Stimulated activated CD8-positive, alpha-beta memory T cell treated with anti-CD3 and anti-CD28 coated beads, Interleukin-2, amount 100 ng/mL, for 1 hour (primary cell): Measurements from ENCODE around the gene BRMS1L.
"Not testable (repeated sequence)": the region's sequence is repeated elsewhere in the genome, so short reads cannot be mapped to it uniquely, and the experiment has no call there.

ENCODE experiments used
- DNase-seq, 2 donors: peaks; one replicate each; pipeline ENCODE4 v3.0.0-alpha.2; 2020; ENCODE audit warnings: low read depth in 2 of 2

BRMS1L gene, protein sequence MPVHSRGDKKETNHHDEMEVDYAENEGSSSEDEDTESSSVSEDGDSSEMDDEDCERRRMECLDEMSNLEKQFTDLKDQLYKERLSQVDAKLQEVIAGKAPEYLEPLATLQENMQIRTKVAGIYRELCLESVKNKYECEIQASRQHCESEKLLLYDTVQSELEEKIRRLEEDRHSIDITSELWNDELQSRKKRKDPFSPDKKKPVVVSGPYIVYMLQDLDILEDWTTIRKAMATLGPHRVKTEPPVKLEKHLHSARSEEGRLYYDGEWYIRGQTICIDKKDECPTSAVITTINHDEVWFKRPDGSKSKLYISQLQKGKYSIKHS

DNA sequence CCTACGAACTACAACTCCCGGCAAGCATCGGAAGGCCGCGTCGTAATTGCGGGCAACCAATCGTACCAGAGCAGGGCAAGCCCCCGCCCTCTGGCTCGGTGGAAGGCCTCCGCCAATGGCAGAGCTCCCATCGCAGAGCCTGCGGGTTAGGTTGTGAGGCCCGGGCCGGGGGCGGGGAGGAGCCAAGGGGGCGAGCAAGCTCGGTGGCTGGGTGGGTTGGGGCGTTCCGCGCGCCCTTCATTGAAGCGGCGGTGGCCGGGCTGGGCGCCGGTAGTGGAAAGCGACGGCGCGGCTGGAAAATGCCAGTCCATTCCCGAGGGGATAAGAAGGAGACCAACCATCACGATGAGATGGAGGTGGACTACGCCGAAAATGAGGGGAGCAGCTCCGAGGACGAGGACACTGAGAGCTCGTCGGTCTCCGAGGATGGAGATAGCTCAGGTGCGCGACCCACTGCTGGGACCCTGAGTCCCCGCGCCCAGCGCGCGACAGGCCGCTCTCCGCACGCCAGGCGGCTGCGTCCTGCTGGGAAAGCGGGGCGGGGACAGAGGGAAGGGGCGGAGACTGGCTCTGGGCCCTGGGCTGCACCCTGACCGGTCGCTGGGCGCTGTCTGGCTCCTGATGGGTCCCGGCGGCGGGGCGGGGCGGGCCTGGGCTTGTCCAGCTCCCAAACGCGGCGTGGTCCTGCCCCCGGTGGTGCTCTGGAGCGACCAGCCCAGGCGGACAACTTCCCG, at the start of gene BRMS1L:
TSS of gene BRMS1L (plus strand) at position 121 of the 734 bp plus-strand sequence. CDS start at position 300, 179 bp downstream.
- peak; percentile 93 to 95 for DNase-seq

DNA sequence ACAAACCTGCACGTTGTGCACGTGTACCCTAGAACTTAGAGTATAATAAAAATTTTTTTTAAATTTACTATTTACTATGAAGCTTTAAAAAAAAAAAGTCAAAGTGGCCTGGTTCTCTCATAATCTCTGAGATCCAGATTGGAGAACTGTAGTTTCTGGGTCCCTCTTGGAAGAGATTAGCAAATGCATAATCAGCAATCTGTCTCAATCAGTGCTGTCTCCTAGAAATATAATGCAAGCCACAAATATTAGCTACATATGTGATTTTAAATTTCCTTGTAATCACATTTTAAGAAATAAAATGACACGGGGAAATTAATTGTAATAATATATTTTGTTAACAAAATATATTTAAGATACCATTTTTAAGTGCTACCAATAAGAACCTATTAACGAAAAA, 49.3 kb upstream of the BRMS1L start:
- no peak for DNase-seq

DNA sequence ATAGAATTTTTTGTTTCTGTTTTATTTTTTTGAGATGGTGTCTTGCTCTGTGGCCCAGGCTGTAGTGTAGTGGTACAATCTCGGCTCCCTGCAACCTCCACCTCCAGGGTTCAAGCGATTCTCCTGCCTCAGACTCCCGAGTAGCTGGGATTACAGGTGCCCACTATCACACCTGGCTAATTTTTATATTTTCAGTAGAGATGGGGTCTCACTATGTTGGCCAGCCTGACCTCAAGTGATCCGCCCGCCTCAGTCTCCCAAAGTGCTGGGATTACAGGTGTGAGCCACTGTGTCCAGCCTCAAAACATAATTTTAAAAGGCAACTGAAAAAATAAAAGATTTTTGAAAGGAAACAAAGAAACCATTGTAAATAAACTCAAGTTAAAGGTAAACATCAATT, 48.6 kb upstream of the BRMS1L start:
- DNase-seq, result not testable (repeated sequence)

DNA sequence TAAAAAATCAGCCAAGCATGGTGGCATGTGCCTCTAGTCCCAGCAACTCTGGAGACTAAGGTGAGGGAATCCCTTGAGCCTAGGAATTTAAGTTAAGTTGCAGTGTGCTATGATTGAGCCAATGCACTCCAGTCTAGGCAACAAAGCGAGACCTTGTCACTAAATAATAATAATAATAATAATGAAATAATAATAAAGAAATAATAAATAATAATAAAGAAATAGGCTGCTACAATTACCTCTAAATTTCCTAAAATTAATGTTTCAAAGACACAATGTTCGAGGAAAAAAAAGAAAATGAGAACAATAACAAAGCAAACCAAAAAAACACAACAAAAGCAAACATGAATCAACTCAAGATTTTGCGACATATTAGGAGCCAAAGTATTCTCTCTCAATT, 46.8 kb upstream of the BRMS1L start:
- no peak for DNase-seq

DNA sequence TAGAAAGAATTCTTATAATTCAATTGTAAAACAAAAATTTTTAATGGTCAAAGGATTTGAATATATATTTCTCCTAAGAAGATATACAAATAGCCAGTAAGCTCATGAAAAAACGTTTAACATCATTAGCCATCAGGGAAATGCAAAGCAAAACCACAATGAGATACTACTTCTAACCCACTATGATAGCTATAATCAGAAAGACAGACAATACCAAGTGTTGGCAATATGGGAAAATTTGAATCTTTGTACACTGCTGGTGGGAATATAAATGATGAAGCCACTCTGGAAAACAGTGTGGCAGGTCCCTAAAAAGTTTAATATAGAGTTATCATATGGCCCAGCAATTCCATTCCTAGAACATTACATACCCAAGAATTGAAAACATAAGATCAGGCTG, 42.4 kb upstream of the BRMS1L start:
- no peak for DNase-seq

DNA sequence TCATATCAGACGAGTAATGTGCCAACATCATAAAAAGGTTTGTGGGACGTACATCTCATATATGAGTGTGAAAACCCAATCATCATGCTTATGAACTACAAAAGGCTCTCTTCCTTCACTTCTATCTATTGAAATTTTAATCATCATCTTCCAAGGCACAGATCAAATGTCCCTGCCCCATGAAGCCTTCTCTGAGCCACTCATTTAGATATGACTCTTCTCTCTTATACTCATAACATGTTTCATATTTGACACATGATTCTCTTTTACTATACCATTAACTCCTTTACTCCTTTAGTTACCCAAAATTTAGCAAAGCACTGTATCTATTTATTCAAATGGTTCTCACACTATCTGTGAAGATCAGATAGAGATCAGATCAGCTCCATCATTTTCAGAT, 39.3 kb upstream of the BRMS1L start:
- DNase-seq, result no peak

DNA sequence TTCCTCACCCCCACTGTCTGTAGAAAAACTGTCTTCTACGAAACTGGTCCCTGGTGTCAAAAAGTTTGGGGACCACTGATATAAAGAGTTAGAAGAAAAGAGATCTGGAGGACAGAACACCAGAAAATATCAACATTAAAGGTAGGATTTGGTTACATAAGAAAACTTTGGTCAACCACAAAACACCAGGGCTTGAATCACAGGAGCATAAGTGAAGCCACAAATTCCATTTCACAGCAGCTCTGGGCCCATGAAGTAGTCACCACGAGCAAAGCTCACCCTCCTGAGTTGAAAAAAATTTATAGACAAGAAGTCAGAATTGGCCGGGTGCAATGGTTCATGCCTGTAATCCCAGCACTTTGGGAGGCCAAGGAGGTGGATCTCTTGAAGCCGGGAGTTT, 36.5 kb upstream of the BRMS1L start:
- DNase-seq, result no peak

DNA sequence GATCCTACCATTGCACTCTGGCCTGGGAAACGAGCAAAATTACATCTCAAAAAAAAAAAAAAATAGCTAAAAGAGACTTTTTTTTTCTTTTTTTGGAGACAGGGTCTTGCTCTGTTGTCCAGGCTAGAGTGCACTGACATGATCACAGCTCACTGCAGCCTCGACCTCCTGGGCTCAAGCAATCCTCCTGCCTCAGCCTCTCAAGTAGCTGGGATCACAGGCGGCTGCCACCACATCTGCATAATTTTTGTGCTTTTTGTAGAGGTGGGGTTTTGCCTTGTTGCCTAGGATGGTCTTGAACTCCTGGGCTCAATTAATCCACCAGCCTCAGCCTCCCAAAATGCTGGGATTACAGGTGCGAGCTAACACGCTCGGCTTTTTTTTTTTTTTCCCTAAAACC, 28.3 kb upstream of the BRMS1L start:
- DNase-seq, result no peak

DNA sequence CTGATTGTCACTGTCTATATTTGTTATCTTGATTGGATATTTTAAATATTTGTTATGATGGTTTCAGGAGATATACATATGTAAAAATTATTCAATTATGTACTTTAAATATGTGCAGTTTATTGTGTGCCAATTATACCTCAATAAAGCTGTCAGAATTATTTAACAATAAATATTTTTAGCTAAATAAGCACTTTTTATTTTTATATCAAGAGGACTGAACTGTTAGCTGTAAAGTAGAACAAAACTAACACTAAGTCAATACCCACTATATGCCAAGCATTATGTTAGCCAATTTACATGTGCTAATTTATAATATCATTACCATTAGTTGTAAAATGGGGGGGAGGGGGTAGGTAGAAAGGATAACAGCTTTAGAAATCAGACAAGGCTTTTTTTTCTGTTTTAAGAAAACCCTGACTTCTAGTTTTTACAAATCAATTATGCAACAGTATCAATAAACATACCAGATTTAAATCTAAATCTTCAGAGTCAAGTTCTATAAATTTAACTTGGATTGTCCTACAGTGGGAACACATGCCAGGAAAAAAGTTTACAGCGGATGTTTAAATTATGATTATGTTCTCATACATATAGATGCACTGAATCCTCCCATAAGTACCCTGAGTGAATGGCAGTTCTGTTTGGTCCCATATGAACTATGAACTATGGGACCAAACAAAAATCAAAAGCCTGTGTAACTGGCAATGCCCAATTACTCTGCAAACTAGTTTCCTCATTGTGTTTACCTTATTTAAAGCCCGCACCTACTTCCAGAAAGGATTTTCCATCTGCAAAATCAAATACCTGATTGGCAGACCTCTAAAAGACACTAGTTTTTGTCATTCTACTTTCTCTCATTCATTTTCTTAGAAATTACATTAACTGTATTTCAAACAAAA, 19.9 kb upstream of the BRMS1L start:
- DNase-seq, result no peak

DNA sequence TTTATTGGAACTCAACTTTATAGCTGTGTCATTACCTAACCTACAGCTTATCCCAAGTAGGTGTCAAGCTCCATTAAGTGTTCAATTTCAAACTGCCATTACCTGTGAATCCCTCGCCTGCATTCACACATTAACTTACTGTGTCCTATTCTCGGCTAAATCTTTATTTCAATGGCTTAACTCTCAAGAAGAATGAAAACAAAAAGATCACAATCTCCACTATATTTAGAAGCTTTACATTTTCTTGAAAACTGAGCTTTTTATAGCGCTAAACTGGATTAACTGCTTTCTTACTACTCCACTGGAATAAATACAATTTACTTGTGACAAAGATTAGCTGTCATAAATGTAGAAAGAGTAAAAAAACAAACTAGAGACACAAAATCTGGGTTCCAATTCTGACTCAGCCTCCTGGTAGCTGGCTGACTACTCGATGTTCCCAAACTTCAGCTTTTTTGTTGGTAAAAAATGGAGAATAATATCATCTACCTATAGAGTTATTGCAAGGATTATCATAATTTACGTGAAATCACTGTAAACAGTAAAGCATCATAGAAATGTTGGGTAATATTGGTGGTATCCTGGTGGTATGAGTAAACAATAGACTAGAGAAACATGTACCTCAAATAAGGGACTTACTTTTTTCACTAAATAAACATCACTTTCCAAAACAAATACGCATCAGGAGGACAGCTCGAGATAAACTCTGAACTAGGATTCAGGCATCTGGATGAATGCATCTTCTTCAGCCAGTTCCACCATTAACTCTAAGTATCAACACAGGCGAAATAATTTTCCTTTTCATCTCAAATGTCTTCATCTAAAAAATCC, 18.8 kb upstream of the BRMS1L start:
- no peak for DNase-seq

DNA sequence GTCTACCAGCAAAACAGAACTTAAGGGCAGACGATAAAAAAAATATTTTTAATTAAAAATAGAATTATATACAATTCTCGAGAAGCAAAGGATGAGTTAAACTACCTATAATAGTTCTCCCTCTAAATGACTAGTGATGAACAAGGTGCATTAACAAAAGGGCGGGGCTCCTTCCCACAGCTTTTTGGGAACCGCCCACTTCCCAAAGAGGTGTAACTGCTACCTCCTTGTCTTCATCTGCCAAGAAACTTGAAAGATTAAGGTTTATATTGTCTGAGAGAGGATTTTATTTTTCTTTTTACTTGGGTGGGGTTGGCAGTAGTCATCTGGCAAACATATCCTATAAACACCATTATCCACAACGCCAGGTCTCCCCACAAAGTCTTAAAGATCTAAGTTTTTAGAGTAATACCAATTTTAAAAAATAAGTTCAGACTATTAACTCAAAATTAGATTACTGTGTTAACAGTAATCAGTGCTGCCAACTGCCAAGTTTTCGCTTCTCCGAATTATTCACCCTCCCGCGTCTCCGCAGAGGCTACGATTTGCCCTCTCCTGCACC, 18.0 kb upstream of the BRMS1L start:
- no peak for DNase-seq

DNA sequence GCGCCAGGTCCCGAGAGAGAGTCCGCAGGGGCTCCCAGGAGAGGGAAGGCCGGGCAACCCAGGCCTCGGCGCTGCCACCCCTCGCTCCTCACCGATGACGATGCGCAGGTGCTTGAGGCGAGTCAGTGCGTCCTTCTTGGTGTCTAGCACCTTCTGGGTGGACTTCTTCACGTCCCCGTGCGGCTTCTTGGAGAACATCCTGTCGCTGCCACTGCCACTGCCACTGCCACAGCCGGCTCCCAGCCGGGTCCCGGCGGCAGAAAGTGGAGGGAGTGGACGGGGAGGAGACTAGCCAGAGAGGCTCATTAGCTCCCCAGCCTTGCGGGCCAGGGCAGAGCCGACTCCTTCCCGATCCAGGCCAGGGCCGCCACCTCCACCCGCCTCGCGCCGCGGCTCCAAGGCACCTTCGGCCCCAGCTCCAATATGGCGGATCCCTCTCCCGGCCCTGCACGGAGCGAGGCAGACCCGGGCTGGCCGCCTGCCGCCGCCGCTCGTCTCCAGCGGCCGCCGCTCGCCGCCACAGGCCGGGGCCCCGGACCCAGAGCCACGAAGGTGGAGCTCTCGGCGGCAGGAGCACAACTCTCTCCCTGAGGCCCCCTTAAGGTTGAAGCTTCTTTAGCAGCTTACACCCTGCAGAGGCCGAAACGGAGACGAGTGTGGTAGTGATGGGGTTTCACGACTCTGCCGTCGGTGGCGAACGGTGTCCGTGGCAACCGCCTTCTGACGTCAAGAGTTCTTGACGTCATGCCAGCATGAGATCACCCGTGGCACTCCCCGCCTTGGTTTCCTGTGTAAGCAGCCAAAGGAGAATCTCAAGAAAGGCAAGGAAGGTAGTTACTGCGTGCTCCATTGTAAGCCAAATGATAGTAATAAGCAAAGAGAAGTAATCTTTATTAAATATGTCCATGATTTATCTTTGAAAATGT, 17.2 kb upstream of the BRMS1L start, which contains the start of gene RALGAPA1:
TSS of gene RALGAPA1 (minus strand) at position 658 of the 926 bp plus-strand sequence. CDS start at position 198, 460 bp downstream.
- DNase-seq, result peak; percentile 87 to 90

DNA sequence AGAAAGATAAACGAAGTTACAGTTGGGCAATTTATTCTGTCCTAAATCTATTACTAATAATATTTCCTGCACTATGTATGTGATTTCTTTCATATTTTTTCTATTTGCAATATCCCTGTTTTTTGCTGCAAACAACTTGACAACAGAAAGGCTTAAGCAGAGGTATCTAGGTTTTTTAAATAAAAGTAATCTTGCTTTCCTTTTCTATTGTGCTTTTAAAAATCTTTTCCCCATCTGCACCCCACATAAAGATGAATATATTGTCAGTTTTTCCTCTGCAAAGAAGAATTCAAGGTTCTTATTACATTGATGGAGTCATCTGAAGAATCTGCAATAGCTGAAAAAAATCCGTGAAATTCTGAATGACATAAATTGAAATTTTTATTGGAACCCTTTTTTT, 16.5 kb upstream of the BRMS1L start:
- DNase-seq, result no peak

DNA sequence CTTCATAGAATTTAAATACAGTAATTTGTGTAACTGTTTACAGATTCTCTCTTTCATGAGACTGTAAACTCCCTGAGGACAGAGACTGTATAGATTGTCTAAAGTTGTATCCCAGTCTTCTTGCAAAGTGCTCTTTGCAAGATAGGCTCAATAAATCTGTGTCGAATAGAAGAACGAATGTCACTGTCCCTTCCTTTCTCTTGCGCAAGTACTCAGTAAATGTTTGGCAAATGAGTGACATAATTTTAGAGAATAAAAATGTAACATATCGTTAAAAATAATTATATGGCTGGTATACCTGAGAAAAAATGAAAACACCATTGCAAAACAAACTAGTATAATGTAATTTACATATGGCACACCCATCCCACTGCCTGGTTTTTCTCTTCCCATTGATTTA, 15.2 kb upstream of the BRMS1L start:
- DNase-seq, result no peak

DNA sequence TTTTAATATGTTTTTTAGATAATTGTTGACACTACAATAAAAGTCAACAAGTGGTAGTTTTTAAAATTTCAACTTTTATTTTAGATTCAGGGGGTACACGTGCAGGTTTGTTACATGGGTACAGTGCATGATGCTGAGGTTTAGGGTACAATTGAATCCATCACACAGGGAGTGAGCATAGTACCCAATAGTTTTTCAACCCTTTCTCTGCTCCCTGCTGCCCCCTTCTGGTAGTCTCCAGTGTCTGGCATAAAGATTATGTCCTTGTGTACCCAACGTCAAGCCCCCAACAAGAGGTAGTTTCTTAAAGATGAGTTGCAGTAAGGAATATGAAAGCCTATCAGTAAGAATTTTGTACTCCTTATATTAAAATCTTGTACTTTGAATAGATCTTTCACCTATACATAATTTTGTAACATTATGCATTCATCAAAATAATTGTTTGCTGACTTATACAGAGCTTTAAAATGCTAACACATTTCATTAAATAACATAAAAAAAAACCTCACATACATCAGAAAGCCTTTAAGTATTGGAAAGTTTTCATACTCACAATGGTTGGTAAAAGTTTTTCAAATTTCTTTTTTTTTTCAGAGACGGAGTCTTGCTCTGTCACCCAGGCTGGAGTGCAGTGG, 11.7 kb upstream of the BRMS1L start:
- DNase-seq, result peak; percentile 57 to 68

DNA sequence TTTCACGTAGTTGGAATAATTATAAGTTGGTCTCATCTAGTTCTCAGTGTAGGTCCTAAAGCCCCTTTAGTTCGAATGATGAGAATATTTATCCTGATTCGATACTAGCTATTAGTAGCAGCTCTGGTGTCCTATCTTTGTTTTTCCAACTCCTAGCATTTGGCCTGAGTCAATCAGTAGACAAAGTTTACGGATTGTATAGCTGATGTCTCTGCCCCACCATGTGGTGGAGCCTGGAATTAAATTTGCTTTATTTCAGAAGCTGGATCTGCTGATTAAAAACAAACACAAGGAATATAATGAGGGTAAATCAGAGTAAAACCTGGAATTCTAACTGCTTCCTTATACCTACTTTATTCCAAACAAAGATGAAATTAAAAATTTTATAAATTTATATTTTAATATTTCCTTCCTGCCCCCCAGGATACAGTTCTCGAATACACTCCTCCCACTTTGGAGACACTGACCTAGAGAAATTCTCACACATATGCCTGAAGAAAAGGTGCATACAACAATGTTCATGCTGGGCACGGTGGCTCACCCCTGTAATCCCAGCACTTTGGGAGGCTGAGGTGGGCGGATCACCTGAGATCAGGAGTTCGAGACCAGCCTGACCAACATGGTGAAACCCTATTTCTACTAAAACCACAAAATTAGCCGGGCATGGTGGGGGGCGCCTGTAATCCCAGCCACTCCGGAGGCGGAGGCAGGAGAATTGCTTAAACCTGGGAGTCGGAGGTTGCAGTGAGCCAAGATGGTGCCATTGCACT, 7.6 kb upstream of the BRMS1L start:
- DNase-seq, result no peak

DNA sequence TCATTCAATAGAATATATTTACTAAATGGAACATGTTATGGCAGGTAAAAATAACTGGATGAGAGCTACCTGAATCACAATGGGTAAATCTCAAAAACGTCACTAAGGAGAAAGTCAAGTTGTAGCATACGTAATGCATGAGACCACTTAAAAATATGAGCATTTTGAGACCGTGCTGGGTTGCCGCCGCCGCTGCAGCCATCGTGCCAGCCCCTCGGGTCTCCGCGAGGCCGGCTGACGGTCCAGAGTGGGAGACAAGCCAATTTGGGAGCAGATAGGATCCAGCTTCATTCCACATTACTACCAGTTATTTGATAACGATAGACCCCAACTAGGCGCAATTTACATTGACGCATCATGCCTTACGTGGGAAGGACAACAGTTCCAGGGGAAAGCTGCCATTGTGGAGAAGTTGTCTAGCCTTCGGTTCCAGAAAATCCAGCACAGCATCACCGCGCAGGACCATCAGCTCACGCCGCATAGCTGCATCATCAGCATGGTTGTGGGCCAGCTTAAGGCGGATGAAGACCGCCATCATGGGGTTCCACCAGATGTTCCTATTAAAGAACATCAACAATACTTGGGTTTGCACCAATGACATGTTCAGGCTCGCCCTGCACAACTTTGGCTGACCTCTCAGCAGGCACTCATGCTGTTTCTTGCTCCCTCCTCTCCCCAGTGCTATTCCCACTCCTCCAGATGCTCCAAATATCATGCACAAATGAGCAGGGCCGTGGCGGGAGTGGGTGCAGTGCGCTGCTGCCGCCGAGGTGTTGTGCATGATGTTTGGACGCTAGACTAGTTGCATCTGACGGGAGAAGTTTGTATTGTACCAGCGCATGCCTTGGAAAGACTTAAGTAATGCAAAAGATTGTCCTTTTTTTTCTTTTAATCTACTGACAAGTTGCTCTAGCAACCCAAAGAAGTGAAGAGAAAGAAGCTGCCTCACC, 6.3 kb upstream of the BRMS1L start:
- no peak for DNase-seq
